Endothelial cell (in vitro differentiated cells): ENCODE data around the gene MRNIP. TPM values are rescaled to one million over a fixed set of nuclear protein-coding genes. Genes with fewer than 3 reads are reported as not detected.
A peak's percentile ranks its signal among the peaks of the same experiment; 100 is the strongest.
"Not testable (repeated sequence)": the region's sequence is repeated elsewhere in the genome, so short reads cannot be mapped to it uniquely, and the experiment has no call there.

ENCODE experiments used
- DNase-seq: peaks from one replicate; pipeline ENCODE4 v3.0.0; 2021; ENCODE audit warnings: low spot score
- H3K27ac Mint-ChIP-seq: one replicate; pipeline ENCODE4 v1.8.0; 2021; ENCODE audit warnings: mixed read lengths, inconsistent platforms; ENCODE audit not compliant: unreplicated experiment
- H3K27me3 Mint-ChIP-seq: one replicate; pipeline ENCODE4 v1.8.0; 2021; ENCODE audit warnings: mild to moderate bottlenecking, moderate library complexity, mixed read lengths, inconsistent platforms; ENCODE audit not compliant: unreplicated experiment
- H3K36me3 Mint-ChIP-seq: one replicate; pipeline ENCODE4 v1.8.0; 2021; ENCODE audit warnings: mild to moderate bottlenecking, low read depth, mixed read lengths, inconsistent platforms; ENCODE audit not compliant: unreplicated experiment
- H3K4me1 Mint-ChIP-seq: one replicate; pipeline ENCODE4 v1.8.0; 2021; ENCODE audit warnings: mild to moderate bottlenecking, mixed read lengths, inconsistent platforms; ENCODE audit not compliant: unreplicated experiment
- H3K4me3 Mint-ChIP-seq: one replicate; pipeline ENCODE4 v1.8.0; 2021; ENCODE audit warnings: mild to moderate bottlenecking, mixed read lengths, inconsistent platforms; ENCODE audit not compliant: unreplicated experiment
- H3K9me3 Mint-ChIP-seq: one replicate; pipeline ENCODE4 v1.8.0; 2021; ENCODE audit warnings: mixed read lengths, inconsistent platforms; ENCODE audit not compliant: unreplicated experiment
- microRNA-seq: library from miRNA; unstranded; fragments of <30 nt; microRNA quantifications from one replicate; pipeline ENCODE4, GENCODE V29; 2020; ENCODE audit not compliant: unreplicated experiment
- total RNA-seq: library from RNA; stranded (reverse); fragmentation: NEBNext Ultra II Directional; extraction: Animal tissue kit (Norgen Biotek cat#: 25700); gene quantifications from one replicate; pipeline ENCODE4 v1.2.1, GENCODE V29; 2021; ENCODE audit not compliant: unreplicated experiment
- TF ChIP-seq, protein P1 (sequence below): fragments of 200-600 bp; sonication (generic); IDR thresholded peaks from one replicate; pipeline ENCODE4 v1.5.0; 2021; ENCODE audit warnings: antibody characterized with exemption; ENCODE audit not compliant: unreplicated experiment

Gene MRNIP
- total RNA-seq, 1 donor from 2014 or later, result 38.5 TPM

DNA sequence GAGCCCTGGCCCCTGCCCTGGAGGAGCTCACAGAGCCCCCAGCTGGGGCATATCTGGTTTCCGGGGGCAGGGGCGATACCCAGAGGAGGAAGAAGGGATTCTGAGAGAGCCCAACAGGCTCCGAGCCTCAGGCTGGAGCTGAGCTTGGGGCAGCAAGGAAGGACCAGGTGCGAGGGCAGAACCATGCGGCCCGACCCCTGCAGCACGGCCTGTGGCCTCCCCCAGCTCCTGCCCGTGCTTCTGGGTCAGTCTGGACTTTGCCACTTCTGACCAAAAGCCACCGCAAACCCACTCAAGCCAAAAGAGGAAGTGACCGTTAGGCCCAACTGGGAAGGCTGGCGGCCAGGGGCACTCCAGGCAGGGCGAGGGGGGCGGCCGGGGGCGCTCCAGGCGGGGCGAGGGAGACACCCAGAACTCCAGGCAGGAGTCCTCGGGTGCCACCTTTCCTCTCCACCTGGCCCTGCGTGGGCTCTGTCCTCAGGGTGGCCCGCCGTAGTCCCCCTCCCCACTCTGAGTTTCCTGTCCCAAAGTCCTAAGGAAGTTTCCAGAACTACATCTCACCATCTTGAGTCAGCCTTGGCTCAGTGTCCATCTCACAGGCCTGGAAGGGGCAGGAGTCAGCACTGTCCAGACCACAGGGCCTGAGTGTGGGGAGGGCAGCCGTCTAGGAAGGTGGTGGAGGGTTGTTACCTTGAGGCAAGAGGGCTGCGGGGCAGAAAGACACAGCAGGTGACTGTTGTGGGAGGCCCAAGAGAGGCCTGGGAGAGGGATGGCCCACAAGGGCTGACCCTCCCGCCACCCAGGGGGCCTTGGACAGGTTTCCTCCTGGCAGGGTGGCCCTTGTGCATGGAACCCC is 65.8 kb downstream of the MRNIP start:
- Mint-ChIP-seq H3K4me1 (peaks cover 4% of the 10 kb centered on the region), H3K27me3 (peaks cover 13% of the 10 kb centered on the region), H3K9me3 (no peaks in the 10 kb centered on the region), H3K36me3 (peaks cover 10% of the 10 kb centered on the region), H3K4me3 (no peak overlapping the region), H3K27ac (peak overlapping the region; percentile 67)
- TF ChIP-seq, protein P1, sequence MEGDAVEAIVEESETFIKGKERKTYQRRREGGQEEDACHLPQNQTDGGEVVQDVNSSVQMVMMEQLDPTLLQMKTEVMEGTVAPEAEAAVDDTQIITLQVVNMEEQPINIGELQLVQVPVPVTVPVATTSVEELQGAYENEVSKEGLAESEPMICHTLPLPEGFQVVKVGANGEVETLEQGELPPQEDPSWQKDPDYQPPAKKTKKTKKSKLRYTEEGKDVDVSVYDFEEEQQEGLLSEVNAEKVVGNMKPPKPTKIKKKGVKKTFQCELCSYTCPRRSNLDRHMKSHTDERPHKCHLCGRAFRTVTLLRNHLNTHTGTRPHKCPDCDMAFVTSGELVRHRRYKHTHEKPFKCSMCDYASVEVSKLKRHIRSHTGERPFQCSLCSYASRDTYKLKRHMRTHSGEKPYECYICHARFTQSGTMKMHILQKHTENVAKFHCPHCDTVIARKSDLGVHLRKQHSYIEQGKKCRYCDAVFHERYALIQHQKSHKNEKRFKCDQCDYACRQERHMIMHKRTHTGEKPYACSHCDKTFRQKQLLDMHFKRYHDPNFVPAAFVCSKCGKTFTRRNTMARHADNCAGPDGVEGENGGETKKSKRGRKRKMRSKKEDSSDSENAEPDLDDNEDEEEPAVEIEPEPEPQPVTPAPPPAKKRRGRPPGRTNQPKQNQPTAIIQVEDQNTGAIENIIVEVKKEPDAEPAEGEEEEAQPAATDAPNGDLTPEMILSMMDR, result no peak
- no peak for DNase-seq

DNA sequence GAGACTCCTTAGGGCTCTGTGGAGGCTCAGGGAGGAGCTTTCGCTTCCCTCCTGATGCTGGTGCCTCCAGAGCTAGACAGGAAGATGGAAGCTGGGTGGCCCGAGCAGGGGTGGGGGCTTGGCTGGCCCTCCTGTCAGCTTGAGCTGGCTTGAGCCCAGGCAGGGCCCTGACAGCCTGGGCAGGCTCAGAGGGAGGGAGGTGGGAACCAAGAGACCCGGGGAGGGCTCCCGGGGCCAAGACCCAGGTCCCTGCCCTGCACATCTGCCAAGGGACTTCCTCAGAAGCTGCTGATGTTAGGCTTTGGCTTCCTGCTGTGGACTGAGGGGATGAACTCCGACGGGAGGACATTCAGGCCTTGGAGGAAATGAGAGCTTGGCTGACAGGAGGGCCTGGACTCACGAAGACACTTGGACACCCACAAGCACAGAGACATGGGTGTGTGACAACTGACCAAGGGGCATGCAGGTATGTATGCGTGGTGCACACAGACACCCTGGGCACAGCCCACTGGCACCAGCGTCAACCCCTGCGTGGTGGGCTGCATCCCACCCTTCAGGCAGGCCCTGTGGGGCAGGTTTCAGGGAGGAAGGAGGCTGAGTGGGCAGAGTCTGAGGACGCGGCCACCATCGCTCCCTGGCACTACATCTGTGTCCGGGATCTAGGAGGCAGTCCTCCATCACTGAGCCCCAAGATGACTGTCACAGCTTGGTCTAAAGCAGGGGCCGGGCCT is 66.6 kb downstream of the MRNIP start:
- peaks cover 13% of the 10 kb centered on the region for H3K27me3 Mint-ChIP-seq
- no peak for DNase-seq
- peaks cover 3% of the 10 kb centered on the region for H3K4me1 Mint-ChIP-seq
- H3K27ac Mint-ChIP-seq, result peak overlapping the region; percentile 52
- TF ChIP-seq, protein P1, result no peak
- H3K4me3 Mint-ChIP-seq, result no peak overlapping the region
- no peaks in the 10 kb centered on the region for H3K9me3 Mint-ChIP-seq
- H3K36me3 Mint-ChIP-seq, result peaks cover 4% of the 10 kb centered on the region

DNA sequence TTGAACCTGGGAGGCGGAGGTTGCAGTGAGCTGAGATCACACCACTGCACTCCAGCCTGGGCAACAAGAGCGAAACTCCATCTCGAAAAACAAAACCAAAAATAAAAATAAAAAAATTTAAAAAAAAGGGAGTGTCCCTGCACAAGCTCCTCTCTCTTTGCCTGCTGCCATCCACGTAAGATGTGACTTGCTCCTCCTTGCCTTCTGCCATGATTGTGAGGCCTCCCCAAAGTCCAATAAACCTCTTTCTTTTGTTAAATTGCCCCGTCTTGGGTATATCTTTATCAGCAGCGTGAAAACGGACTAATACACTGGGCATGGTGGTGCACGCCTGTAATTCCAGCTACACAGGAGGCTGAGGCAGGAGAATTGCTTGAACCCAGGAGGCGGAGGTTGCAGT is 69.3 kb downstream of the MRNIP start:
- DNase-seq, H3K27ac Mint-ChIP-seq, H3K4me3 Mint-ChIP-seq, H3K27me3 Mint-ChIP-seq, H3K9me3 Mint-ChIP-seq, H3K36me3 Mint-ChIP-seq, H3K4me1 Mint-ChIP-seq: not testable (repeated sequence)

DNA sequence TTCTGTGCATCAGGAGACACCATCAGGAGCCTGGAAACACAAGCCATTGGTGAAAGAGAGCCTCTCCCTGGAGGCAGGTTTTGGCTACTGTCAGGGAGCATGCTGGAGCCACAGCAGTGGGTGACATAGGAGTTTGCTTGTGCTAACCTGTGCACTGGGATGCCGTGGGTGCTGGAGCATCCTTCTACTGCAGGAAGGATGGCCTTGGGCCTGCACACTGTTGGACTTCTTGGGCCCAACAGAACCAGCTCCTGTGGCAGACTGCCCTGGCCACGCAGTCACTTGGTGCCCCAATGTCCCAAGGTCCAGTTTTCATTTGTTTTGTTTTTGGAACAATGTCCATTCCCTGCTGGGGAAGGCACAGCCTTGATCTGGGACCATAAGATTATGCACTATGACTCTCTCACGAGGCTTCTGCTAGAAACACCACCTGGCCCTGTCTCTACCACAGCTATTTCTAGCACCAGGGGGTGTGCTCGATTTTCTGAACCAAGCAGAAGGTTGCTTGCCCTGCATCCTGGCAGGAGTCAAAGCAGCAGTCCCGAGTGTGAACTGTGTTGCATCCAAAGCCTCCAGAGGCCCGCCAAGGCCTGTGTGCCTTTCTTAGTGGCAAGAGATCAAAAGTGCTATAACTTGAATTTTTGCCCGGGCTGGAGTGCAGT is 70.3 kb downstream of the MRNIP start:
- H3K4me1 Mint-ChIP-seq, result no peaks in the 10 kb centered on the region
- DNase-seq, result no peak
- TF ChIP-seq, protein P1, result no peak
- H3K4me3 Mint-ChIP-seq, result no peak overlapping the region
- H3K36me3 Mint-ChIP-seq, result no peaks in the 10 kb centered on the region
- no peaks in the 10 kb centered on the region for H3K9me3 Mint-ChIP-seq
- peaks cover 4% of the 10 kb centered on the region for H3K27me3 Mint-ChIP-seq
- no peak overlapping the region for H3K27ac Mint-ChIP-seq

Small RNAs within 50 kb of the gene (microRNA-seq; reads per million reads assigned to microRNA genes)
- 56.0 reads per million, percentile 78 among the genes with 10 or more reads in this experiment for gene MIR1229

Other genes starting within 250 kb of the MRNIP start
- 852 TPM for gene HNRNPH1, start 235.1 kb downstream of the MRNIP start, total RNA-seq
- gene CBY3, start 177.8 kb downstream of the MRNIP start, total RNA-seq, result not detected
- 568 TPM for gene CANX, start 159.8 kb downstream of the MRNIP start, total RNA-seq
- gene MAML1, start 126.0 kb downstream of the MRNIP start, total RNA-seq, result 30.0 TPM
- 1.0 TPM for gene LTC4S, start 64.8 kb downstream of the MRNIP start, total RNA-seq
- gene MGAT4B, start 52.0 kb downstream of the MRNIP start, total RNA-seq, result 163 TPM
- 82.2 TPM for gene SQSTM1, start 37.9 kb downstream of the MRNIP start, total RNA-seq
- 138 TPM for gene TBC1D9B, start 49.1 kb upstream of the MRNIP start, total RNA-seq
- 67.3 TPM for gene RNF130, start 212.9 kb upstream of the MRNIP start, total RNA-seq